ENCODE results near the gene CPNE6.
A peak's percentile ranks its signal among the peaks of the same experiment; 100 is the strongest.

The CPNE6 gene

DNA sequence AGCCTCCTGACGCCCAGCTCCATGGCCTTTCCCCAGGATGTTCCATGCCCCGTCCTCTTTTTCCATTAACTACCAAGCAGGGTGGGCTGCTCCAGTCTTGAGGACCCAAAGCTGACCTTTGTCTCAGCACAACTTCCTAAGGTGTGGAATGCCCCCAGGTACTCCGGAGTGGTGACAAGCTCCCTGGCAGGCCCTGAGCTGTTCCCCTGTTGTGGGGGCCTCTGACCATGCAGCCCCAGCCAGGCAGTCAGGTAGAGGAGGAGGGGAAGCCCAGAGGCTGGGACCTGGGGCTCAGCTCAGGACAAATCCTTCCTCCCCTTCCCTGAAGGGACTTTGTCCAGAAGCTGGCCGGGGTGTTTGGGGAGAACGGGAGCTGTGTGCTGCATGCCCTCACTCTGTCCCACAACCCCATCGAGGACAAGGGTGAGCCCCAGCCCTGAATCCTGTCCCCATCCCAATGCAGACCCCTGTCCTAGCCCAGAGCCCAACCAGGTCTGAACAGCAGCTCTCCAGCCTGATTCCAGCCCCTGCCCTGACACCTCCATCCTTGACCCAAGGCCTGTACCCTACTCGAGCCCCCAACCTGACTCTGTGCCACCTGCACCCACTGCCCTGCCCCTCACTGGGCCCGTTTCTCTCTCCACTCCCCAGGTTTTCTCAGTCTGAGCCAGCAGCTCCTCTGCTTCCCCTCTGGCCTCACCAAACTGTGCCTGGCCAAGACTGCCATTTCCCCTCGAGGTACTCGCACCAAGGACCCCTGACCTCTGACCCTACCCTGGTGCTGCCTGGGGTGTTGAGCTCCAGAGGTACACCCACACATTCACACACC is 15.2 kb upstream of the CPNE6 start:
- no peaks in the 10 kb centered on the region for H3K36me3 Mint-ChIP-seq (ENCODE audit: low read depth)
- peaks cover 29% of the 10 kb centered on the region for H3K27me3 Mint-ChIP-seq (ENCODE audit: low read depth, poor library complexity)
- no peak overlapping the region for H3K4me3 Mint-ChIP-seq
- DNase-seq: no peak
- H3K27ac Mint-ChIP-seq: peak overlapping the region; percentile 36
- peaks cover 33% of the 10 kb centered on the region for H3K4me1 Mint-ChIP-seq
- TF ChIP-seq, protein P1, sequence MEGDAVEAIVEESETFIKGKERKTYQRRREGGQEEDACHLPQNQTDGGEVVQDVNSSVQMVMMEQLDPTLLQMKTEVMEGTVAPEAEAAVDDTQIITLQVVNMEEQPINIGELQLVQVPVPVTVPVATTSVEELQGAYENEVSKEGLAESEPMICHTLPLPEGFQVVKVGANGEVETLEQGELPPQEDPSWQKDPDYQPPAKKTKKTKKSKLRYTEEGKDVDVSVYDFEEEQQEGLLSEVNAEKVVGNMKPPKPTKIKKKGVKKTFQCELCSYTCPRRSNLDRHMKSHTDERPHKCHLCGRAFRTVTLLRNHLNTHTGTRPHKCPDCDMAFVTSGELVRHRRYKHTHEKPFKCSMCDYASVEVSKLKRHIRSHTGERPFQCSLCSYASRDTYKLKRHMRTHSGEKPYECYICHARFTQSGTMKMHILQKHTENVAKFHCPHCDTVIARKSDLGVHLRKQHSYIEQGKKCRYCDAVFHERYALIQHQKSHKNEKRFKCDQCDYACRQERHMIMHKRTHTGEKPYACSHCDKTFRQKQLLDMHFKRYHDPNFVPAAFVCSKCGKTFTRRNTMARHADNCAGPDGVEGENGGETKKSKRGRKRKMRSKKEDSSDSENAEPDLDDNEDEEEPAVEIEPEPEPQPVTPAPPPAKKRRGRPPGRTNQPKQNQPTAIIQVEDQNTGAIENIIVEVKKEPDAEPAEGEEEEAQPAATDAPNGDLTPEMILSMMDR (IDR thresholded peaks at IDR 0.05): no peak
- no peaks in the 10 kb centered on the region for H3K9me3 Mint-ChIP-seq

GRCh38 chr14:24056800-24057184 is 14.6 kb upstream of the CPNE6 start:
- no peak for DNase-seq
- Mint-ChIP-seq H3K4me3 (no peak overlapping the region), H3K27ac (peak overlapping the region; percentile 36), H3K36me3 (ENCODE audit: low read depth) (no peaks in the 10 kb centered on the region), H3K9me3 (no peaks in the 10 kb centered on the region), H3K4me1 (peaks cover 31% of the 10 kb centered on the region), H3K27me3 (ENCODE audit: low read depth, poor library complexity) (peaks cover 27% of the 10 kb centered on the region)
- TF ChIP-seq, protein P1 (IDR thresholded peaks at IDR 0.05): no peak

DNA sequence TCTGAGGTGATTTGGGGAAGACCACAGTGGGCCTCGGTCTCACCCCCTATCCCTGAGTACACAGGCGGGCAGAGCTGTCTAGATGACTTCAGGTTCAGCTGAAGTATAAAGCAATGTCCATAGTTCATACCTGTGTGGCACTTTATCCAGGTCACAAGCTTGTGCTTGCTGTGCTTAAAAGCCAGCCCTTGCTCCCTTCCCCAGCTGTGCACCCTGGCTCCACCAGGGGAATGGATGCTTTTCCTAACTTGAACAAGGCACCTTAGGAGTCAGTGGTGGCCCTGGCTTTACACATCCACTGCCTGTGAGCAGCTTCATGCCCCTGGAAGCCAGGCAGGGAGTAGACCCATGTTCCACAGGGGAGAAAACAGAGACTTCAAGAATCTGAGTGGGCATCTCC is 14.1 kb upstream of the CPNE6 start:
- H3K27ac Mint-ChIP-seq: no peak overlapping the region
- peaks cover 27% of the 10 kb centered on the region for H3K27me3 Mint-ChIP-seq (ENCODE audit: low read depth, poor library complexity)
- H3K4me3 Mint-ChIP-seq: no peak overlapping the region
- no peak for DNase-seq
- no peaks in the 10 kb centered on the region for H3K36me3 Mint-ChIP-seq (ENCODE audit: low read depth)
- H3K9me3 Mint-ChIP-seq: no peaks in the 10 kb centered on the region
- TF ChIP-seq, protein P1 (IDR thresholded peaks at IDR 0.05): no peak
- H3K4me1 Mint-ChIP-seq: peaks cover 31% of the 10 kb centered on the region

DNA sequence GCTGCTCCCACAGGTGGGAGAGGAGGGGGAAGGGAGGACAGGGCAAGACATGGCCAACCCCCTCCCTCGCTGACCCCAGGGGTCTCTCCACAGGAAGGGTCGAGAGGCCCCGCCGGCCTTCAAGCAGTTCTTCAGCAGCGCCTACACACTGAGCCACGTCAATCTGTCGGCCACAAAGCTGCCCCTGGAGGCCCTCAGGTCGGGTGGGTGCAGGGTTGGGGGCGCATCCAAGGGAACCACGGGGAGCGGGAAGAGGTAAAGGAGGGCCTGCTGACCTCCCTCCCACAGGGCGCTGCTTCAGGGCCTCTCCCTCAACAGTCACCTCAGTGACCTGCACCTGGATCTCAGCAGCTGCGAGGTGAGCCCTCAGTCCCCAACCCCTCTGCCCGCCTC is 13.5 kb upstream of the CPNE6 start:
- peaks cover 22% of the 10 kb centered on the region for H3K27me3 Mint-ChIP-seq (ENCODE audit: low read depth, poor library complexity)
- DNase-seq: no peak
- no peak overlapping the region for H3K4me3 Mint-ChIP-seq
- H3K27ac Mint-ChIP-seq: no peak overlapping the region
- TF ChIP-seq, protein P1 (IDR thresholded peaks at IDR 0.05): no peak
- no peaks in the 10 kb centered on the region for H3K36me3 Mint-ChIP-seq (ENCODE audit: low read depth)
- H3K4me1 Mint-ChIP-seq: peaks cover 28% of the 10 kb centered on the region
- H3K9me3 Mint-ChIP-seq: no peaks in the 10 kb centered on the region

DNA sequence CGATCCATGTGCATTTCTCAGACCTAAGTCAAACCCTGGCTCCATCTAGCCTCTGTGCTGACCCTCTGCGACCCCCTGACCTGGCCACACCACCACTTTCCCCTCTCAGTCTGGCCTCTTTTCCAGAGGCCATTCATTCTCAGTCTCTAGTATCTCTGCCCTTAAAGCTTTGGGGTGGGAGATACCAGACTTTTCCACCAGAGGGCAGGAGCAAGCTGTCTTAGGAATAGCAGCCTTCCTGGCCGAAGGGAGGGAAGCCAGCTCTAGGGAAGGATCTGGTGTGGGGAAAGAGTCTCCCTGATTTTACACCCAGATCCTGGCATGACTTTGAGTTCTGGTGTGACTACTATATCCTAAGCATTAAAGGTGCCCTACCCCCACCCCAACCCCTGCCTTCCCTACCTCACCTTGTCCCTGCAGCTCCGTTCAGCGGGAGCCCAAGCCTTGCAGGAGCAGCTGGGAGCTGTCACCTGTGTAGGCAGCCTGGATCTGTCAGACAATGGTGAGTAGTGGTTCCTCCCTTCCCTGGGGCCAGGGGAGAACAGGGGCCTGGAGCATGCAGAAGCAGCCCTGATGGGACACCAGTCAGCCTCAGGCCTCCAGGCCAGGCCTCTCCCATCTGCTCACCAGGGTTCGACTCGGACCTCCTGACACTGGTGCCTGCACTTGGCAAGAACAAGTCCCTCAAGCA is 13.0 kb upstream of the CPNE6 start:
- H3K36me3 Mint-ChIP-seq (ENCODE audit: low read depth): no peaks in the 10 kb centered on the region
- no peaks in the 10 kb centered on the region for H3K9me3 Mint-ChIP-seq
- DNase-seq: peak; percentile 42
- peaks cover 17% of the 10 kb centered on the region for H3K27me3 Mint-ChIP-seq (ENCODE audit: low read depth, poor library complexity)
- no peak overlapping the region for H3K27ac Mint-ChIP-seq
- peaks cover 22% of the 10 kb centered on the region for H3K4me1 Mint-ChIP-seq
- H3K4me3 Mint-ChIP-seq: no peak overlapping the region
- TF ChIP-seq, protein P1 (IDR thresholded peaks at IDR 0.05): peak; percentile 59
